Testis (tissue), 3 donors: ENCODE results near the gene TTC39B. TPM values are rescaled to one million over a fixed set of nuclear protein-coding genes. Genes with fewer than 3 reads are reported as not detected.

Experiments
- DNase-seq: peaks from one replicate; pipeline ENCODE4 v3.0.0-alpha.2; 2019
- H3K27ac ChIP-seq, 2 donors: fragments of 200-600 bp; sonication (generic); one replicate each; pipeline ENCODE4 v1.5.1; 2019
- H3K27me3 ChIP-seq: fragments of 200-600 bp; sonication (generic); one replicate; pipeline ENCODE4 v1.5.1; 2019
- H3K36me3 ChIP-seq: fragments of 200-600 bp; sonication (generic); one replicate; pipeline ENCODE4 v1.5.1; 2017; ENCODE audit warnings: low read depth; ENCODE audit errors: missing control alignments
- H3K4me1 ChIP-seq: fragments of 200-600 bp; sonication (generic); one replicate; pipeline ENCODE4 v1.5.1; 2019
- H3K4me3 ChIP-seq, 2 donors: fragments of 200-600 bp; sonication (generic); one replicate each; pipeline ENCODE4 v1.5.1; 2017 to 2019
- H3K9me3 ChIP-seq: fragments of 200-600 bp; sonication (generic); one replicate; pipeline ENCODE4 v1.5.1; 2017
- CTCF ChIP-seq, 3 experiments: fragments of 450-650 bp in 2 of 3; fragments of 200-600 bp in 1 of 3; sonication (generic) in 1 of 3; IDR thresholded peaks; one replicate each; pipeline ENCODE4 v1.5.1; 2016 to 2019; ENCODE audit warnings: antibody characterized with exemption in 3 of 3, mild to moderate bottlenecking in 2 of 3, moderate library complexity in 1 of 3
- POLR2A ChIP-seq: fragments of 450-650 bp; IDR thresholded peaks from one replicate; pipeline ENCODE4 v1.6.1; 2017; ENCODE audit warnings: antibody characterized with exemption, mild to moderate bottlenecking, moderate library complexity
- WGBS, 2 donors: methylation state at CpG; one replicate each; pipeline ENCODE4 v1.1.5; 2018; 5-methylcytosine and 5-hydroxymethylcytosine counted together
- intact Hi-C: fragments of 100-400 bp; cut with DNase I; formaldehyde crosslinking; loops from one replicate; pipeline ENCODE4 v1.15.1; 2023; ENCODE audit warnings: low total_unique reads
- polyA plus RNA-seq: library from polyadenylated mRNA; stranded (reverse); fragments of 350-450 nt; fragmentation: Illumina TruSeq; extraction: RNeasy Lipid Tissue Mini Kit (QIAGEN cat#74804); gene quantifications from one replicate; pipeline ENCODE4 v1.2.3, GENCODE V29; 2014; ENCODE audit warnings: low read depth, low replicate concordance; ENCODE audit not compliant: insufficient read depth
- small RNA-seq, 2 donors: library from RNA; depleted of rRNA; stranded (forward); fragments of <200 nt; gene quantifications; one replicate each; pipeline ENCODE3, GENCODE V24; 2016
- total RNA-seq, 2 donors: library from RNA; depleted of rRNA; stranded (reverse); fragments of >200 nt; gene quantifications; one replicate each; pipeline ENCODE4 v1.2.3, GENCODE V29; 2016

TTC39B gene
- total and polyA plus RNA-seq, 3 donors from 2014 or later, result 5.7 to 8.9 (median 8.5) TPM

GRCh38 chr9:15121630-15122029 is 185.4 kb downstream of the TTC39B start:
- H3K36me3 ChIP-seq, result no peaks in the 10 kb centered on the region
- H3K4me1 ChIP-seq, result no peaks in the 10 kb centered on the region
- DNase-seq, result no peak
- H3K9me3 ChIP-seq, result no peaks in the 10 kb centered on the region
- no peak overlapping the region for H3K27ac ChIP-seq
- TF ChIP-seq CTCF (IDR thresholded peaks at IDR 0.05) (no peak), POLR2A (no peak)
- intact Hi-C loops, result no loop called here
- 76 to 77% methylated on average over 2 of the region's 2 CpGs for WGBS, 2 donors
- H3K4me3 ChIP-seq, result no peak overlapping the region
- H3K27me3 ChIP-seq, result no peaks in the 10 kb centered on the region

DNA sequence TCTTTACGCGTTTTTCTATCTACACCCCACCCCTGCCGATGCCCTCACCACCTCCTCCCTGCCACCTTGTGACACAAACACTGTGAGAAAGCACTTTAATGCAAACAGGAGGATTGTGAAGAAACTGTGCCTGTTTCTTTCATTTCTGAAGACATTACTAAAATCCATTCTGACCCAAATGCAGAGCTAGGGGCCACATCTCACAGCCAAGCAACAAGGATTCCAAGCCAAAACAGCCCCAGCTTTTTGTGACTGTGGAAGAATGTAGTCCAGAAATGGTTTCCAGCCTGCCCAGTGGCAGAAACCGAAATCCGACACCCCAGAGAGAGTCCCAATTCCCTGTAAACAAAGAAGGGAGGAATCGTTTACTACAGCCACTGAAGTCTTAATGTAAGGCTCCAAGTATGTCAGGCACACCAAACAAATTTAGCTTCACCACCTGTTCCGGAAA is 190.9 kb downstream of the TTC39B start:
- Histone ChIP-seq H3K27me3 (no peaks in the 10 kb centered on the region), H3K4me1 (no peaks in the 10 kb centered on the region), H3K36me3 (no peaks in the 10 kb centered on the region), H3K4me3 (no peak overlapping the region), H3K27ac (no peak overlapping the region), H3K9me3 (no peaks in the 10 kb centered on the region)
- TF ChIP-seq CTCF (IDR thresholded peaks at IDR 0.05), result no peak
- TF ChIP-seq POLR2A, result no peak
- intact Hi-C loops, result no loop called here
- WGBS, 2 donors, result 56 to 68% methylated on average over 7 of the region's 7 CpGs
- no peak for DNase-seq

DNA sequence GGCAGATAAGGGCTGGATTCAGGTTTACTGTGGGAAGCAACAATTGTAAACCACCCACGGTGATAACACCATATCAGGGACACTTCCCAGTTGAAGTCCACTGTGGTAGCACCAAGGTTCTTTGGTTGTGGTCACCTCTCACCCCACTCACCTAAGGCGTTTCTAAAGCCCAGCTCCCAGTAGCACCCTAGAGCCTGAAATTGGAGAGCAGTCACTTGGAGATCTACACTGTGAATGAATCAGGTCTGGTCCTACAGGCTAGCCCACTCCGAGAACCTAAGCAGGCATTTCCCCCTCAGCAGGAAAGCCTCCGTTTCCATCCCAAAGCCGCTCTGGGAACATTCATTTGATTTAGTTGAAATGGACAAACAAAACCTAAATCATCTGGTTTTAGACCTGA is 191.3 kb downstream of the TTC39B start:
- intact Hi-C loops, result no loop called here
- Histone ChIP-seq H3K27ac (no peak overlapping the region), H3K4me3 (no peak overlapping the region), H3K27me3 (no peaks in the 10 kb centered on the region), H3K36me3 (no peaks in the 10 kb centered on the region), H3K4me1 (no peaks in the 10 kb centered on the region), H3K9me3 (no peaks in the 10 kb centered on the region)
- DNase-seq, result no peak
- TF ChIP-seq POLR2A (no peak), CTCF (IDR thresholded peaks at IDR 0.05) (no peak)
- 83 to 91% methylated on average over 5 of the region's 5 CpGs for WGBS, 2 donors

DNA sequence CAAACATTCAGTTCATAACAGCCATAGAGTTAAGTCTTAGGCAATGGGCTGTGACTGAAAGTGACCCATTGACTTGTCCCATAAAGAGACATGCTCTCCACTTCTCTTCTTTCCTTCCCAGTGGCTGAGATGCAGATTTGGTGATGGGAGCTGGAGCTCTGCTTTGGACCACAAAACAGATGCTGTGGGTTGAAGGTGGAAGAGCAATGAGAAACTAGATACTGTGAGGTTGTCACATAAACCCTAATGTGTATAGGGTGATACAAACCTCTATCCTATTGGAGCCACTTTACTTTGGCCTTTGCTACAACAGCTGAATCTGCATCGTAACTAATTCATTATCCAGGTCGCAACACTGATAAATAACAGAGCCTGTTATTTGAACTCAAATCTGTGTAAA is 192.0 kb downstream of the TTC39B start:
- TF ChIP-seq POLR2A (no peak), CTCF (IDR thresholded peaks at IDR 0.05) (no peak)
- Histone ChIP-seq H3K4me1 (no peaks in the 10 kb centered on the region), H3K27ac (no peak overlapping the region), H3K36me3 (no peaks in the 10 kb centered on the region), H3K9me3 (no peaks in the 10 kb centered on the region), H3K27me3 (no peaks in the 10 kb centered on the region), H3K4me3 (no peak overlapping the region)
- 77 to 93% methylated on average over 2 of the region's 2 CpGs for WGBS, 2 donors
- intact Hi-C loops, result no loop called here
- no peak for DNase-seq

Small RNAs within 50 kb of the gene (small RNA-seq; reads per million reads assigned to genes)
- gene RNU6-559P, result 0 reads per million in 2 donors

Other genes with a start within 250 kb of the TTC39B start
- 100 to 1,000 TPM in 1 of 2 donors, 10 to 100 TPM in 1; 74.2 to 105 TPM for gene SNAPC3, start 115.7 kb upstream of the TTC39B start, total RNA-seq
- gene SNAPC3, start 115.7 kb upstream of the TTC39B start, polyA plus RNA-seq, result 115 TPM
- gene PSIP1, start 203.8 kb upstream of the TTC39B start, total RNA-seq, result 10 to 100 TPM; 93.4 to 98.2 TPM
- gene PSIP1, start 203.8 kb upstream of the TTC39B start, polyA plus RNA-seq, result 57.3 TPM
- 10 to 100 TPM; 21.4 to 30.2 TPM for gene CCDC171, start 245.8 kb upstream of the TTC39B start, total RNA-seq
- 13.2 TPM for gene CCDC171, start 245.8 kb upstream of the TTC39B start, polyA plus RNA-seq